Adipose tissue (tissue), 3 donors: ENCODE data around the gene APELA. TPM values are rescaled to one million over a fixed set of nuclear protein-coding genes. Genes with fewer than 3 reads are reported as not detected.

Experiments
- H3K27ac ChIP-seq: one replicate; pipeline ENCODE4 v1.5.1; 2013; ENCODE audit warnings: low read depth, low read length
- WGBS, 3 donors: extraction: QIAGEN DNeasy Blood & Tissue Kit; methylation state at CpG; one replicate each; pipeline ENCODE4 v1.1.7; 2013; 5-methylcytosine and 5-hydroxymethylcytosine counted together
- polyA plus RNA-seq, 3 donors: library from polyadenylated mRNA; stranded (reverse); fragments of 200-250 nt; gene quantifications; one replicate each; pipeline ENCODE4 v1.2.3, GENCODE V29; 2013
- donor health status: healthy with polysubstance abuse.
- donor health status: Bipolar disorder and iron deficiency.
- donor health status: healthy.

APELA gene
- polyA plus RNA-seq = not detected

- no peak within 1 kb of the TSS for H3K27ac ChIP-seq
- 15 to 20% (median 18%) methylated on average over 7 of the region's 7 CpGs for WGBS, 3 donors
Observed at GRCh38 chr4:164876700-164877324, at the start of gene APELA. Gene APELA (plus strand): TSS chr4:164877178. CDS start chr4:164877332, 154 bp downstream.

GRCh38 chr4:164828955-164829354 lies 48.0 kb upstream of the APELA start:
- WGBS, 3 donors = 67 to 87% (median 77%) methylated on average over 3 of the region's 3 CpGs
- no peak overlapping the region for H3K27ac ChIP-seq

GRCh38 chr4:164846566-164846965 lies 30.4 kb upstream of the APELA start:
- 46 to 51% (median 48%) methylated on average over 4 of the region's 4 CpGs for WGBS, 3 donors

GRCh38 chr4:164847016-164847415 lies 30.0 kb upstream of the APELA start:
- WGBS, 3 donors = 55 to 61% (median 56%) methylated on average over 3 of the region's 3 CpGs
- H3K27ac ChIP-seq = no peak overlapping the region

More at GRCh38 chr4:164846566-164846965, 30.4 kb upstream of the APELA start:
- no peak overlapping the region for H3K27ac ChIP-seq

GRCh38 chr4:164847967-164848649 lies 28.9 kb upstream of the APELA start:
- no peak overlapping the region for H3K27ac ChIP-seq
- 36 to 63% (median 41%) methylated on average over 2 of the region's 2 CpGs for WGBS, 3 donors

- WGBS, 3 donors = 84 to 97% (median 92%) methylated on average over 1 of the region's 1 CpG
- H3K27ac ChIP-seq = no peak overlapping the region
Observed at GRCh38 chr4:164856396-164856795, 20.6 kb upstream of the APELA start.

- WGBS, 3 donors = 20 to 29% (median 24%) methylated on average over 3 of the region's 3 CpGs
Observed at GRCh38 chr4:164866817-164867490, 10.0 kb upstream of the APELA start.

GRCh38 chr4:164871673-164872072 lies 5.3 kb upstream of the APELA start:
- H3K27ac ChIP-seq = no peak overlapping the region
- 87 to 93% (median 90%) methylated on average over 4 of the region's 4 CpGs for WGBS, 3 donors

More at GRCh38 chr4:164866817-164867490, 10.0 kb upstream of the APELA start:
- H3K27ac ChIP-seq = no peak overlapping the region

- H3K27ac ChIP-seq = no peak overlapping the region
- WGBS, 3 donors = 20 to 58% (median 55%) methylated on average over 3 of the region's 3 CpGs
Observed at GRCh38 chr4:164872481-164872880, 4.5 kb upstream of the APELA start.

GRCh38 chr4:164874789-164875188 lies 2.2 kb upstream of the APELA start:
- H3K27ac ChIP-seq = no peak overlapping the region
- WGBS, 3 donors = 72 to 77% (median 75%) methylated on average over 3 of the region's 3 CpGs

- 39 to 55% (median 42%) methylated on average over 1 of the region's 1 CpG for WGBS, 3 donors
- no peak overlapping the region for H3K27ac ChIP-seq
Observed at GRCh38 chr4:164880489-164881262, 3.7 kb downstream of the APELA start.

- WGBS, 3 donors = 50 to 55% (median 55%) methylated on average over 1 of the region's 1 CpG
Observed at GRCh38 chr4:164888096-164888715, 11.2 kb downstream of the APELA start.

GRCh38 chr4:164890691-164891090 lies 13.7 kb downstream of the APELA start:
- no peak overlapping the region for H3K27ac ChIP-seq
- 74 to 88% (median 79%) methylated on average over 2 of the region's 2 CpGs for WGBS, 3 donors

More at GRCh38 chr4:164888096-164888715, 11.2 kb downstream of the APELA start:
- no peak overlapping the region for H3K27ac ChIP-seq

- 66 to 86% (median 73%) methylated on average over 3 of the region's 3 CpGs for WGBS, 3 donors
- H3K27ac ChIP-seq = no peak overlapping the region
Observed at GRCh38 chr4:164892018-164892417, 15.0 kb downstream of the APELA start.

GRCh38 chr4:164894702-164895101 lies 17.7 kb downstream of the APELA start:
- 79 to 85% (median 81%) methylated on average over 3 of the region's 3 CpGs for WGBS, 3 donors
- H3K27ac ChIP-seq = no peak overlapping the region

- no peak overlapping the region for H3K27ac ChIP-seq
- WGBS, 3 donors = 81 to 87% (median 85%) methylated on average over 5 of the region's 5 CpGs
Observed at GRCh38 chr4:164902608-164903007, 25.6 kb downstream of the APELA start.

GRCh38 chr4:164904336-164904735 lies 27.4 kb downstream of the APELA start:
- WGBS, 3 donors = 71 to 80% (median 75%) methylated on average over 5 of the region's 5 CpGs
- H3K27ac ChIP-seq = no peak overlapping the region

- no peak overlapping the region for H3K27ac ChIP-seq
- 66 to 81% (median 73%) methylated on average over 2 of the region's 2 CpGs for WGBS, 3 donors
Observed at GRCh38 chr4:164904941-164905340, 28.0 kb downstream of the APELA start.
